Measurements from ENCODE around the gene FHDC1. TPM values are rescaled to one million over a fixed set of nuclear protein-coding genes. Genes with fewer than 3 reads are reported as not detected.

FHDC1 gene
- total and polyA plus RNA-seq, 11 donors = 0.04 to 0.97 (median 0.21) TPM

- no peak for DNase-seq
- intact Hi-C loops (cut with DNase I) = no loop called here
- no peaks in the 10 kb centered on the region for H3K27me3 ChIP-seq
- H3K9me3 ChIP-seq = no peaks in the 10 kb centered on the region
- no peak overlapping the region for H3K27ac ChIP-seq
- TF ChIP-seq CTCF (IDR thresholded peaks at IDR 0.05) = no peak
- no peak for TF ChIP-seq POLR2A (IDR thresholded peaks at IDR 0.05)
- no peak for ATAC-seq
- H3K4me1 ChIP-seq = no peaks in the 10 kb centered on the region
- no peaks in the 10 kb centered on the region for H3K36me3 ChIP-seq
- H3K4me3 ChIP-seq = no peak overlapping the region
- WGBS, 4 donors = 25 to 58% (median 32%) methylated on average over 2 of the region's 2 CpGs
These were observed 66.0 kb downstream of the FHDC1 start for GRCh38 chr4:153002110-153002509.

DNA sequence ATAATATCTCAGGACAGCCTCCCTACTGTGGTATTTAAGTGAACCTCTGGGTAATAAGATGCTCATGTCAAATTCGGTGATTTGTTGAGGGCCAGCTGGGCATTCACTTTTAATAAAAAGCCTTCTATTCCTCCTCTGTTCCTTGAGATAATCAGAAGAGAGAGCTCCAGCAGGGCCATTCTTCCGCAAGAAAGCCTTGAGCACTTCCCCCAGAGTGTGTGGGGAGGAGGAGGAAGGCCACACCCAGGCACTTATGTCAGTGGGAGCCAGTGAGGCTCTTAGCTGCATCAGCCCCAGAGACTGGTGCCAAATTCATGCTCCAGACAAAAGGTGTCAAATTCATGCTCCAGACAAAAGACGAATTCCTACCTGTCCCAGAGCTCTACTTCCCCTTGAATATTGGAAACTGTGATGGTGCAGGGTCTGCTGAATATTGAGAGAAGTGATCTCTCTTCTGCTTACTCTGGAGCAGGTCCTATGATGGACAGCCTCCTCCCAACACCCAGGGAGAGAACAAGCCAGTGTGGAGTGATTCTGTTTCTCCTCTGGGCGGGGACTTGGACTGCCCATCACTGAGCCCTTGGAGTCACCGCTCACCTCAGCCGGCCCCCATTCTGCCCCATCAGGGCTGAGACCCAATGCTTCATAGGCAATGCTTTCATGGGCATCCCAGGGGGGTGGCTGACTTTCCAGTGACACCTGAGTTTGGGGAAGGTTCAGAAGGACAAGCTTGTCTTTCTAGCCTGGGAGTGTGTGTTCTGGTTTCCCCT, 68.1 kb downstream of the FHDC1 start:
- intact Hi-C loops (cut with DNase I) = no loop called here
- H3K4me1 ChIP-seq = no peaks in the 10 kb centered on the region
- TF ChIP-seq POLR2A (IDR thresholded peaks at IDR 0.05) (no peak), CTCF (IDR thresholded peaks at IDR 0.05) (no peak)
- no peaks in the 10 kb centered on the region for H3K36me3 ChIP-seq
- no peak for ATAC-seq
- no peak overlapping the region for H3K4me3 ChIP-seq
- no peaks in the 10 kb centered on the region for H3K27me3 ChIP-seq
- no peaks in the 10 kb centered on the region for H3K9me3 ChIP-seq
- no peak for DNase-seq
- no peak overlapping the region for H3K27ac ChIP-seq
- 68 to 72% (median 70%) methylated on average over 5 to 6 of the region's 6 CpGs for WGBS, 4 donors

- ATAC-seq (peak in 3 of 4 donors; percentile 22 to 60 (median 48)), DNase-seq (no peak)
- Histone ChIP-seq H3K36me3 (no peaks in the 10 kb centered on the region), H3K27ac (no peak overlapping the region), H3K9me3 (peaks cover 0 to under 1% (median 0%) of the 10 kb centered on the region in 12 donors), H3K4me1 (no peaks in the 10 kb centered on the region), H3K4me3 (no peak overlapping the region), H3K27me3 (no peaks in the 10 kb centered on the region)
- TF ChIP-seq CTCF (IDR thresholded peaks at IDR 0.05) (no peak), POLR2A (IDR thresholded peaks at IDR 0.05) (no peak)
- 55 to 72% (median 63%) methylated on average over 8 of the region's 8 CpGs for WGBS, 4 donors
- intact Hi-C loops (cut with DNase I) = no loop called here
These were observed 69.8 kb downstream of the FHDC1 start for GRCh38 chr4:153005899-153006381.

DNA sequence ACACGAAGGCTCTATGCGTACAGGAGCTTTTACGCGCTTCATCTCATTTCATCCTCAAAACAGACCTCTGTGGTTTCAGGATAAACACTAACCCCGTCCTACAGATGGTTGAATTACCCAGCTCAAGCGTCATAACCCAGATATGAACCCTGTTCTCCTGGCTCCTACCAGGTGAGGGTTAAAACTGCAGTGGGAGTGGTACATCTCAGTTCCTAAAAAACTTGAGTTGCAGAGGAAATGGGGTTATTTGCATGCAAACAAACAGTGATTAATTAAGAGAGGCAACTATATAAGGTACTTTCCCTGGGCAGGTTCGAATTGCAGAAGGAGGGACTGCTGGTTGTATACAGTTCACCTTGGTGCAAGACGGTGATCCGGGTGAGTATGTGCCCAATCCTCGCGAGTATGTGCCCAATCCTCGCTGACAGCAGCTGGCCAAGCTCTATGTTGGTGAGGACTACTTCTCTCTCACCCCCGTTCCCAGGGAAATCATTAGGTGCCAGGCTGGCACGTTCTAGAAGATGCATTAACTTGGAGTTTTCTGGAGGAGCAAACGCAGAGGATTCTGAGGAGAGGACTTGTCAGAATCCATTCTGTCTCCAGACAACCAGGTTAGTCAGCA, 72.6 kb downstream of the FHDC1 start:
- H3K4me3 ChIP-seq = no peak overlapping the region
- TF ChIP-seq CTCF (IDR thresholded peaks at IDR 0.05) = no peak
- no peak for TF ChIP-seq POLR2A (IDR thresholded peaks at IDR 0.05)
- H3K4me1 ChIP-seq = no peaks in the 10 kb centered on the region
- intact Hi-C loops (cut with DNase I) = no loop called here
- peaks cover 0 to 6% (median 0%) of the 10 kb centered on the region in 12 donors for H3K9me3 ChIP-seq
- no peak for ATAC-seq
- no peaks in the 10 kb centered on the region for H3K27me3 ChIP-seq
- no peaks in the 10 kb centered on the region for H3K36me3 ChIP-seq
- no peak for DNase-seq
- no peak overlapping the region for H3K27ac ChIP-seq
- 92 to 94% (median 93%) methylated on average over 15 of the region's 15 CpGs for WGBS, 4 donors
